ENCODE results near the gene RAPGEF4. TPM values are rescaled to one million over a fixed set of nuclear protein-coding genes. Genes with fewer than 3 reads are reported as not detected.
A peak's percentile ranks its signal among the peaks of the same experiment; 100 is the strongest.

RAPGEF4 gene
- total and polyA plus RNA-seq, 2 of the 4 experiments (the other 2 are of a cell fraction) = 1.7 to 3.2 TPM

DNA sequence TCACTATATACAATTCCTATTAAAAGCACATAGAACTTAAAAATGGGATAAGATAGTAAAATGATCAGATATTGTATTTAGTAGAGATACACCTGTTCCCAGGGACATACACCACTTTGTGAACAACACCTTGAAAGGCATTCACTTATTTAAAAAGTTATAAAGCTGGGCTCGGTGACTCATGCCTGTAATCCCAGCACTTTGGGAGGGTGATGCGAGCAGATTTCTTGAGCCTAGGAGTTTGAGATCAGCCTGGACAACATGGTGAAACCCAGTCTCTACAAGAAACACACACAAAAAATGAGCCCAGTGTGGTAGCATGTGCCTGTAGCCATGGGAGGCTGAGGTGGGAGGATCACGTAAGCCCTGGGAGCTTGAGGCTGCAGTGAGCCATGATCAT lies 90.9 kb downstream of the RAPGEF4 start:
- WGBS, 2 experiments (ENCODE audit: extremely low coverage in 2 of 2, insufficient read length in 1 of 2) = no CpG with 5 or more reads among the region's 3 CpGs
- no peak overlapping the region for H3K23ac ChIP-seq (ENCODE audit: low read depth, low read length)
- no peaks in the 10 kb centered on the region for H4K20me1 ChIP-seq (ENCODE audit: insufficient read depth, low read length)
- H3K36me3 ChIP-seq (ENCODE audit: control insufficient read depth, insufficient read depth, low read length) = no peaks in the 10 kb centered on the region
- dilution Hi-C loops (cut with HindIII; ENCODE audit: low sequenced_read_pairs, unreplicated experiment) = no loop called here
- intact Hi-C loops (cut with micrococcal nuclease) = loop anchor here (10.0 kb wide), 1 partner anchor 1518 kb away; no protein-coding TSS in a partner anchor
- no peak overlapping the region for H2AK9ac ChIP-seq (replicated peaks; ENCODE audit: low read depth, low read length, poor library complexity)
- H3K4ac ChIP-seq (ENCODE audit: low read depth, low read length) = peak overlapping the region; percentile 63; the same call in 1 of the 2 replicates
- H2AK5ac ChIP-seq (ENCODE audit: low read depth, low read length) = peak overlapping the region; percentile 86
- peak overlapping the region; percentile 18; the same call in 1 of the 2 replicates for H3K18ac ChIP-seq (ENCODE audit: low read depth, low read length)
- H2BK15ac ChIP-seq (ENCODE audit: low read depth, low read length) = peak overlapping the region; percentile 54; the same call in 1 of the 3 replicates
- POLR2A ChIA-PET (ENCODE audit: unreplicated experiment) = no interaction called here
- peak overlapping the region in 1 of 2 experiments; percentile 59; a peak in 1 of 4 replicates for H4K8ac ChIP-seq (ENCODE audit: low read depth in 2 of 2, low read length in 2 of 2)
- no peak overlapping the region for H3K4me2 ChIP-seq (ENCODE audit: low read depth, low read length)
- H3K79me1 ChIP-seq (ENCODE audit: low read depth in 1 of 2, low read length in 2 of 2) = no peaks in the 10 kb centered on the region
- H2AFZ ChIP-seq (replicated peaks; ENCODE audit: low read length, poor library complexity) = no peak overlapping the region
- no peak overlapping the region for H3K4me3 ChIP-seq (ENCODE audit: insufficient read depth, low read depth, low read length)
- peaks cover 20% of the 10 kb centered on the region for H3K9me1 ChIP-seq (ENCODE audit: insufficient read depth, low read length)
- DNase-seq (peak; percentile 49), ATAC-seq (ENCODE audit: low read depth) (peak; percentile 72)
- H3K9me3 ChIP-seq (ENCODE audit: control insufficient read depth, insufficient read depth, low read length) = no peaks in the 10 kb centered on the region
- H3K27ac ChIP-seq (ENCODE audit: insufficient read depth, low read length) = no peak overlapping the region
- peak overlapping the region; percentile 44; the same call in 1 of the 2 replicates for H2BK120ac ChIP-seq (ENCODE audit: low read depth, low read length)
- peak overlapping the region; percentile 42 for H3K14ac ChIP-seq (replicated peaks; ENCODE audit: low read depth, low read length)
- no peak for TF ChIP-seq MAZ (IDR thresholded peaks at IDR 0.05; ENCODE audit: borderline replicate concordance, low read depth, low read length)
- TF ChIP-seq NFE2L2 (IDR thresholded peaks at IDR 0.05; ENCODE audit: low read depth, low read length) = no peak
- no peak for TF ChIP-seq POLR2A (IDR thresholded peaks at IDR 0.05; ENCODE audit: low read depth, low read length)
- TF ChIP-seq, protein P1, sequence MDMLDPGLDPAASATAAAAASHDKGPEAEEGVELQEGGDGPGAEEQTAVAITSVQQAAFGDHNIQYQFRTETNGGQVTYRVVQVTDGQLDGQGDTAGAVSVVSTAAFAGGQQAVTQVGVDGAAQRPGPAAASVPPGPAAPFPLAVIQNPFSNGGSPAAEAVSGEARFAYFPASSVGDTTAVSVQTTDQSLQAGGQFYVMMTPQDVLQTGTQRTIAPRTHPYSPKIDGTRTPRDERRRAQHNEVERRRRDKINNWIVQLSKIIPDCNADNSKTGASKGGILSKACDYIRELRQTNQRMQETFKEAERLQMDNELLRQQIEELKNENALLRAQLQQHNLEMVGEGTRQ (IDR thresholded peaks at IDR 0.05; ENCODE audit: low read depth, low read length) = no peak
- TF ChIP-seq RAD21 (IDR thresholded peaks at IDR 0.05; ENCODE audit: low read length) = no peak
- no peak for TF ChIP-seq BHLHE40 (IDR thresholded peaks at IDR 0.05; ENCODE audit: low read depth, low read length)
- TF ChIP-seq, protein P2, sequence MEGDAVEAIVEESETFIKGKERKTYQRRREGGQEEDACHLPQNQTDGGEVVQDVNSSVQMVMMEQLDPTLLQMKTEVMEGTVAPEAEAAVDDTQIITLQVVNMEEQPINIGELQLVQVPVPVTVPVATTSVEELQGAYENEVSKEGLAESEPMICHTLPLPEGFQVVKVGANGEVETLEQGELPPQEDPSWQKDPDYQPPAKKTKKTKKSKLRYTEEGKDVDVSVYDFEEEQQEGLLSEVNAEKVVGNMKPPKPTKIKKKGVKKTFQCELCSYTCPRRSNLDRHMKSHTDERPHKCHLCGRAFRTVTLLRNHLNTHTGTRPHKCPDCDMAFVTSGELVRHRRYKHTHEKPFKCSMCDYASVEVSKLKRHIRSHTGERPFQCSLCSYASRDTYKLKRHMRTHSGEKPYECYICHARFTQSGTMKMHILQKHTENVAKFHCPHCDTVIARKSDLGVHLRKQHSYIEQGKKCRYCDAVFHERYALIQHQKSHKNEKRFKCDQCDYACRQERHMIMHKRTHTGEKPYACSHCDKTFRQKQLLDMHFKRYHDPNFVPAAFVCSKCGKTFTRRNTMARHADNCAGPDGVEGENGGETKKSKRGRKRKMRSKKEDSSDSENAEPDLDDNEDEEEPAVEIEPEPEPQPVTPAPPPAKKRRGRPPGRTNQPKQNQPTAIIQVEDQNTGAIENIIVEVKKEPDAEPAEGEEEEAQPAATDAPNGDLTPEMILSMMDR (conservative IDR thresholded peaks at IDR 0.05; ENCODE audit: low read depth, low read length) = no peak
- TF ChIP-seq RFX5 (IDR thresholded peaks at IDR 0.05; ENCODE audit: low read depth, low read length) = no peak
- no TSS peak for BruUV-seq (replicated peaks)
- H2BK5ac ChIP-seq (ENCODE audit: low read depth, low read length, poor library complexity, severe bottlenecking) = peak overlapping the region; percentile 28
- H3K27me3 ChIP-seq (ENCODE audit: control insufficient read depth, insufficient read depth, low read length) = no peaks in the 10 kb centered on the region
- H3K4me1 ChIP-seq (ENCODE audit: control insufficient read depth, insufficient read depth, low read length) = peaks cover 11% of the 10 kb centered on the region
- H3K56ac ChIP-seq (ENCODE audit: extremely low read depth, insufficient read depth, low read length) = no peak overlapping the region
- no peak overlapping the region for H3K9ac ChIP-seq (ENCODE audit: low read depth, low read length)
- no peak overlapping the region for H4K5ac ChIP-seq (ENCODE audit: low read depth, low read length)
- in situ Hi-C loops (cut with MboI; ENCODE audit: low sequenced_read_pairs) = no loop called here
- CTCF ChIA-PET = interaction anchor here (0.5 to 1.4 kb wide), 3 partner anchors 11 to 699 kb away, joined by 3 read pairs; no protein-coding TSS in a partner anchor
- H4K91ac ChIP-seq (ENCODE audit: insufficient read depth, low read depth, low read length) = peak overlapping the region; percentile 38; the same call in 1 of the 2 replicates
- peak overlapping the region; percentile 21; the same call in 1 of the 2 replicates for H2BK20ac ChIP-seq (ENCODE audit: low read depth, low read length)

All from IMR-90 (cell line).